RWPE2 (cell line): ENCODE data around the gene NIPSNAP2.
"Not testable (repeated sequence)": the region's sequence is repeated elsewhere in the genome, so short reads cannot be mapped to it uniquely, and the experiment has no call there.

ENCODE experiments used
- ATAC-seq: fragments of 200-7000 bp; cut with Tn5 transposase; 3 replicates; pipeline ENCODE4 v1.9.1; 2021; ENCODE audit warnings: low read depth
- DNase-seq: peaks from one replicate; pipeline ENCODE4 v3.0.0-alpha.2; 2020; ENCODE audit warnings: low spot score
- H3K27ac ChIP-seq: fragments of 450-650 bp; 2 replicates; pipeline ENCODE4 v1.5.1; 2017; ENCODE audit warnings: mild to moderate bottlenecking; ENCODE audit not compliant: poor library complexity, severe bottlenecking
- H3K27me3 ChIP-seq: fragments of 250-450 bp; sonication (Bioruptor Pico); 2 replicates; pipeline ENCODE4 v1.5.1; 2021; ENCODE audit warnings: mild to moderate bottlenecking, moderate library complexity; ENCODE audit not compliant: insufficient read depth, poor library complexity, severe bottlenecking
- H3K36me3 ChIP-seq: fragments of 250-450 bp; sonication (Bioruptor Pico); 2 replicates; pipeline ENCODE4 v1.5.1; 2020; ENCODE audit warnings: low read depth, mild to moderate bottlenecking, moderate library complexity
- H3K4me1 ChIP-seq: fragments of 250-450 bp; sonication (Bioruptor Pico); 2 replicates; pipeline ENCODE4 v1.5.1; 2021; ENCODE audit warnings: mild to moderate bottlenecking, moderate library complexity; ENCODE audit not compliant: insufficient read depth, poor library complexity, severe bottlenecking
- H3K4me3 ChIP-seq: fragments of 250-450 bp; sonication (Bioruptor Pico); 2 replicates; pipeline ENCODE4 v1.5.1; 2021; ENCODE audit warnings: mild to moderate bottlenecking, moderate library complexity; ENCODE audit not compliant: severe bottlenecking
- H3K9me3 ChIP-seq: fragments of 250-450 bp; sonication (Bioruptor Pico); 2 replicates; pipeline ENCODE4 v1.5.1; 2021; ENCODE audit warnings: mild to moderate bottlenecking, moderate library complexity; ENCODE audit not compliant: severe bottlenecking
- CTCF ChIP-seq: fragments of 450-650 bp; IDR thresholded peaks from one replicate; pipeline ENCODE4 v1.5.1; 2017; ENCODE audit warnings: mild to moderate bottlenecking, moderate library complexity; ENCODE audit not compliant: poor library complexity, severe bottlenecking

Gene NIPSNAP2

GRCh38 chr7:55996856-55997500 is 32.6 kb downstream of the NIPSNAP2 start:
- H3K4me3 ChIP-seq = no peak overlapping the region
- peaks cover 39% of the 10 kb centered on the region for H3K36me3 ChIP-seq
- ATAC-seq (no peak), DNase-seq (no peak)
- H3K27ac ChIP-seq = no peak overlapping the region
- no peaks in the 10 kb centered on the region for H3K4me1 ChIP-seq
- TF ChIP-seq CTCF = no peak
- H3K27me3 ChIP-seq = no peaks in the 10 kb centered on the region
- H3K9me3 ChIP-seq = no peaks in the 10 kb centered on the region

GRCh38 chr7:56003749-56004148 is 39.4 kb downstream of the NIPSNAP2 start:
- no peak for TF ChIP-seq CTCF
- no peaks in the 10 kb centered on the region for H3K27me3 ChIP-seq

GRCh38 chr7:56007167-56007652 is 42.8 kb downstream of the NIPSNAP2 start:
- peak; percentile 17 for TF ChIP-seq CTCF
- Histone ChIP-seq H3K27me3 (no peaks in the 10 kb centered on the region), H3K9me3 (no peaks in the 10 kb centered on the region), H3K4me3 (no peak overlapping the region), H3K4me1 (peaks cover 19% of the 10 kb centered on the region), H3K36me3 (peaks cover 9% of the 10 kb centered on the region), H3K27ac (peak overlapping the region; percentile 13)
- ATAC-seq = no peak
- no peak for DNase-seq

More at GRCh38 chr7:56003749-56004148, 39.4 kb downstream of the NIPSNAP2 start:
- H3K4me1 ChIP-seq = peaks cover 9% of the 10 kb centered on the region
- ATAC-seq = no peak
- H3K9me3 ChIP-seq = no peaks in the 10 kb centered on the region
- peaks cover 11% of the 10 kb centered on the region for H3K36me3 ChIP-seq
- no peak for DNase-seq
- no peak overlapping the region for H3K4me3 ChIP-seq
- H3K27ac ChIP-seq = no peak overlapping the region

- Histone ChIP-seq H3K27me3 (no peaks in the 10 kb centered on the region), H3K27ac (no peak overlapping the region), H3K9me3 (no peaks in the 10 kb centered on the region), H3K4me1 (peaks cover 19% of the 10 kb centered on the region), H3K4me3 (no peak overlapping the region), H3K36me3 (peaks cover 11% of the 10 kb centered on the region)
- ATAC-seq (no peak), DNase-seq (no peak)
- no peak for TF ChIP-seq CTCF
These were observed 43.5 kb downstream of the NIPSNAP2 start for GRCh38 chr7:56007891-56008290.

DNA sequence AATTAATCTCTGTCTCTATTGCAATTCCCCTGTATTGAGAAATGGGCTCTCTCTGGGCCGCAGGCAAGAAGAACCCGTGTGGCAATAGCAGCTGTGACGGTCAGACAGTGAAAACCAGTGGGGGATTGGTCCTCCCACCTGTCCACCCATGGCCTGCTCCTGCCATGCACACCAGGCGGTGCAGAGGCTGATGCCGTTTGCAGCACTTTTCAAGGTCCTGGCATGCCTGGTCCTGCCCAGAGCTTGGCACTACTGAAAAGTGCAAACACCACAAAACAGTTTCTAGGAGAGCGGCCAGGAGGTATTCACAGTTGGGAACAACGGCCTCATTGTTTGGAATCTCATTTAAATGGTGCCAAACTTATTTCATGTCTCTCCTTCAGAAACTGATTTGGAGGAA is 45.3 kb downstream of the NIPSNAP2 start:
- ATAC-seq (peak; percentile 96), DNase-seq (peak; percentile 92)
- Histone ChIP-seq H3K9me3 (no peaks in the 10 kb centered on the region), H3K36me3 (peaks cover 29% of the 10 kb centered on the region), H3K4me3 (no peak overlapping the region), H3K4me1 (peaks cover 19% of the 10 kb centered on the region), H3K27ac (peak overlapping the region; percentile 70), H3K27me3 (no peaks in the 10 kb centered on the region)
- no peak for TF ChIP-seq CTCF

DNA sequence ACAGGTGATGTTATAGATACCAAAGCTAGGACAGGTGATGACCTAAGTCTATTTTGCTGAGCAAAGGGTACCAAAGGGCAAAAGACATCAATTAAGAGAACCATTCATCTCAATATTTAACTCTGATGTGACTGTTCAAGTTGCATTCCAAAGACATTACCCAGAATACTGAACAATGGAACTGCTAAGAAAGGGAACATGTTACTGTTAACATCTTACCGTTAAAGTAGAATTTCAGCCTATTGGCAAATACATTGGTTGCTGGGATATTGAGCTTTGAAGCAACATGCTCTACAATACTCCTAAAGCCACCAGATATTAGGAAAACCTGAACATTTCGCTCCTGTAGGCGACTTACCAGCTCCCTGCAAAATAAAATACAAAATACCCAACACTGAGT is 52.6 kb downstream of the NIPSNAP2 start:
- DNase-seq, H3K4me3 ChIP-seq, H3K27me3 ChIP-seq, H3K9me3 ChIP-seq, H3K4me1 ChIP-seq, H3K27ac ChIP-seq: not testable (repeated sequence)
- ATAC-seq = 0 out of 3 replicates have a peak, but pooled peaks have one; percentile 31
- H3K36me3 ChIP-seq = peaks cover 71% of the 10 kb centered on the region
